ENCODE measurements around the gene TRIM69.

The TRIM69 gene

GRCh38 chr15:44710236-44711095, 25.9 kb upstream of the TRIM69 start:
- FAIRE-seq (peak; percentile 79), DNase-seq (ENCODE audit: insufficient read length) (no peak)

GRCh38 chr15:44711096-44711742, 25.1 kb upstream of the TRIM69 start, which contains the start of the genes B2M and PATL2:
Gene B2M, plus strand, starts transcription at chr15:44711517. Its CDS starts 30 bp downstream, at chr15:44711547.
Gene PATL2, minus strand, starts transcription at chr15:44711323. Its CDS starts 34,833 bp downstream, at chr15:44676490.
- DNase-seq (ENCODE audit: insufficient read length) (peak; percentile 66), FAIRE-seq (peak; percentile 92)
- TF ChIP-seq TAF1 (IDR thresholded peaks at IDR 0.05; ENCODE audit: borderline replicate concordance, low read depth, low read length) = peak; percentile 97
- TF ChIP-seq POLR2AphosphoS5 (IDR thresholded peaks at IDR 0.05; ENCODE audit: low read depth, low read length) = peak; percentile 100
- TF ChIP-seq POLR2A (IDR thresholded peaks at IDR 0.05; ENCODE audit: low read depth, low read length) = peak; percentile 100

More at GRCh38 chr15:44710236-44711095, 25.9 kb upstream of the TRIM69 start:
- peak; percentile 48; the same call in 1 of the 2 replicates for TF ChIP-seq TAF1 (IDR thresholded peaks at IDR 0.05; ENCODE audit: borderline replicate concordance, low read depth, low read length)
- TF ChIP-seq POLR2AphosphoS5 (IDR thresholded peaks at IDR 0.05; ENCODE audit: low read depth, low read length) = peak; percentile 72
- peak; percentile 49; the same call in 1 of the 2 replicates for TF ChIP-seq POLR2A (IDR thresholded peaks at IDR 0.05; ENCODE audit: low read depth, low read length)

GRCh38 chr15:44711743-44712345, 24.5 kb upstream of the TRIM69 start:
- no peak for DNase-seq (ENCODE audit: insufficient read length)
- no peak; the same call in 1 of the 2 replicates for TF ChIP-seq POLR2AphosphoS5 (IDR thresholded peaks at IDR 0.05; ENCODE audit: low read depth, low read length)
- peak; percentile 7; the same call in 1 of the 2 replicates for TF ChIP-seq POLR2A (IDR thresholded peaks at IDR 0.05; ENCODE audit: low read depth, low read length)
- FAIRE-seq = no peak

GRCh38 chr15:44712346-44713005, 23.9 kb upstream of the TRIM69 start:
- FAIRE-seq = peak; percentile 67
- TF ChIP-seq TAF1 (IDR thresholded peaks at IDR 0.05; ENCODE audit: borderline replicate concordance, low read depth, low read length) (no peak), POLR2AphosphoS5 (IDR thresholded peaks at IDR 0.05; ENCODE audit: low read depth, low read length) (peak; percentile 14; the same call in 1 of the 2 replicates)

GRCh38 chr15:44713006-44713966, 23.0 kb upstream of the TRIM69 start:
- FAIRE-seq (no peak), DNase-seq (ENCODE audit: insufficient read length) (no peak)
- TF ChIP-seq TAF1 (IDR thresholded peaks at IDR 0.05; ENCODE audit: borderline replicate concordance, low read depth, low read length) (no peak), POLR2A (IDR thresholded peaks at IDR 0.05; ENCODE audit: low read depth, low read length) (peak; percentile 55), POLR2AphosphoS5 (IDR thresholded peaks at IDR 0.05; ENCODE audit: low read depth, low read length) (peak; percentile 71)

More at GRCh38 chr15:44712346-44713005, 23.9 kb upstream of the TRIM69 start:
- no peak for DNase-seq (ENCODE audit: insufficient read length)

DNA sequence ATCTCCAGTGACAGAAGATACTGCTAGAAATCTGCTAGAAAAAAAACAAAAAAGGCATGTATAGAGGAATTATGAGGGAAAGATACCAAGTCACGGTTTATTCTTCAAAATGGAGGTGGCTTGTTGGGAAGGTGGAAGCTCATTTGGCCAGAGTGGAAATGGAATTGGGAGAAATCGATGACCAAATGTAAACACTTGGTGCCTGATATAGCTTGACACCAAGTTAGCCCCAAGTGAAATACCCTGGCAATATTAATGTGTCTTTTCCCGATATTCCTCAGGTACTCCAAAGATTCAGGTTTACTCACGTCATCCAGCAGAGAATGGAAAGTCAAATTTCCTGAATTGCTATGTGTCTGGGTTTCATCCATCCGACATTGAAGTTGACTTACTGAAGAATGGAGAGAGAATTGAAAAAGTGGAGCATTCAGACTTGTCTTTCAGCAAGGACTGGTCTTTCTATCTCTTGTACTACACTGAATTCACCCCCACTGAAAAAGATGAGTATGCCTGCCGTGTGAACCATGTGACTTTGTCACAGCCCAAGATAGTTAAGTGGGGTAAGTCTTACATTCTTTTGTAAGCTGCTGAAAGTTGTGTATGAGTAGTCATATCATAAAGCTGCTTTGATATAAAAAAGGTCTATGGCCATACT, 21.1 kb upstream of the TRIM69 start:
- DNase-seq (ENCODE audit: insufficient read length) (no peak), FAIRE-seq (peak; percentile 54)
- TF ChIP-seq TAF1 (IDR thresholded peaks at IDR 0.05; ENCODE audit: borderline replicate concordance, low read depth, low read length) (no peak), POLR2AphosphoS5 (IDR thresholded peaks at IDR 0.05; ENCODE audit: low read depth, low read length) (peak; percentile 86; the same call in 1 of the 2 replicates), POLR2A (IDR thresholded peaks at IDR 0.05; ENCODE audit: low read depth, low read length) (peak; percentile 82)

GRCh38 chr15:44715797-44716334, 20.5 kb upstream of the TRIM69 start:
- no peak for DNase-seq (ENCODE audit: insufficient read length)
- no peak for TF ChIP-seq TAF1 (IDR thresholded peaks at IDR 0.05; ENCODE audit: borderline replicate concordance, low read depth, low read length)
- TF ChIP-seq POLR2A (IDR thresholded peaks at IDR 0.05; ENCODE audit: low read depth, low read length) = peak; percentile 34; the same call in 1 of the 2 replicates
- TF ChIP-seq POLR2AphosphoS5 (IDR thresholded peaks at IDR 0.05; ENCODE audit: low read depth, low read length) = peak; percentile 83; the same call in 1 of the 2 replicates
- FAIRE-seq = peak; percentile 14

- FAIRE-seq (no peak), DNase-seq (ENCODE audit: insufficient read length) (no peak)
- peak; percentile 41; the same call in 1 of the 2 replicates for TF ChIP-seq POLR2AphosphoS5 (IDR thresholded peaks at IDR 0.05; ENCODE audit: low read depth, low read length)
- TF ChIP-seq TAF1 (IDR thresholded peaks at IDR 0.05; ENCODE audit: borderline replicate concordance, low read depth, low read length) = no peak
- peak; percentile 62 for TF ChIP-seq POLR2A (IDR thresholded peaks at IDR 0.05; ENCODE audit: low read depth, low read length)
Measured at GRCh38 chr15:44716983-44717602, 19.2 kb upstream of the TRIM69 start.

Data from GM12892 (cell line).